Fibroblast of skin of back (primary cell): Measurements from ENCODE around the gene BMP7.
"Not testable (repeated sequence)": the region's sequence is repeated elsewhere in the genome, so short reads cannot be mapped to it uniquely, and the experiment has no call there.

Source experiments
- DNase-seq: peaks from one replicate; pipeline ENCODE4 v3.0.0-alpha.2; 2013

Gene BMP7

DNA sequence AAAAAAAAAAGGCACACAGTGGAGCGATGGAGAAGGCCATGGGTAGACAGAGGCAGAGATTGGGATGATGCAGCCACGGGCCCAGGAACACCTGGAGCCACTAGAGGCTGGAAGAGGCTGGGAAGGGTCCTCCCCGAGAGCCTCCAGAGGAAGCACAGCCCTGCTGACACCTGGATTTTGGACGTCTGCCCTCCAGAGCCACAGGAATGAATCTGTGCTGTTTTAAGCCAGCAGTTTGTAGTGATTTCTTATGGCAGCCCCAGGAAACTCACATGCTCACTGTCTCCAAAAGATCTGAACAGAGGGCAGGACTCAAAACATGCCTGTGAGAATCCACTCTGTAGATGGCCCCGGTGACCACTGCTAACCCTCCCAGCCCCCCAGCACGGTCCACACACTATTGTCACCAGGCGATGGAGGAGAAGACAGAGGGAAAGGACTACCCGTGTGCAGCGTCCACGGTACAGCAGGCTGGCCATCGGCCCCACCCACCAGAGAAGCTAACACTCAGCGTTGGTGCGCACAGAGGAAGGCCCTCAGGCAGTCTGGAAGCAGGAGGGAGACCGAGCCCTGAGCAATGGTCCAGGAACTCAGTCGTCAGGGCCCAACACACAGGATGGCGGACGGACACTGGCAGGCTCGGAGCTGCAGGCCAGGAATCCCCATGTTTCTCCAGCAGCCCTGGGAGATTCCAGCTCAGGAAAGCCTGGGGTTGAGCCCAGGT, 99.7 kb downstream of the BMP7 start:
- no peak for DNase-seq

DNA sequence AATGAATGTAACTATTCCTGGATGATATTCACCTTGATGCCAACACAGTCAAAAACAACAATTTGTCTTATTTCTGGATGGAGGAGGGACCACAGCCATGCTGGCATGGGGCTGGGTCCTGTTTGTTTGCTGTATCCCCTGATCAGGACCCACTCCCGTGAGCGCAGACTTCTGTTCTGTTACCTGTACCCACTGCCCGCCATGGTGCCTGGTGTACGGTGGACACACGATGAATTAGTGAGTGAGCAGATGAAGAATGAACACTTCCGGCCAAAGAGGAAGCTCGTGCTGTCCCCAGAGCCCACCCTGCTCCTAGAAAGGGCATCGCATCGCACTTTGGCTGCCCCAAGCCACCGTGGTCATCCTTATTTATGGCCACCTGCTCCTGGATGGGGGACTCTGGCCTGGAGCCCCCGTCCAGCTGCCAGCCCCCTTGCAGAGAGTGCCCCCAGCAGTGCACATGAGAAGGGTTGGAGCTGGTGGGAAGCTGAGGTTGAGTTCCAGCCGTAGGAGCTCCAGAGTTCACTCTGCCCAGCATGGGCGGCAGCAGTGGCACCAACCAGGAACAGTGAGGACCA, 100.9 kb downstream of the BMP7 start:
- no peak for DNase-seq

DNA sequence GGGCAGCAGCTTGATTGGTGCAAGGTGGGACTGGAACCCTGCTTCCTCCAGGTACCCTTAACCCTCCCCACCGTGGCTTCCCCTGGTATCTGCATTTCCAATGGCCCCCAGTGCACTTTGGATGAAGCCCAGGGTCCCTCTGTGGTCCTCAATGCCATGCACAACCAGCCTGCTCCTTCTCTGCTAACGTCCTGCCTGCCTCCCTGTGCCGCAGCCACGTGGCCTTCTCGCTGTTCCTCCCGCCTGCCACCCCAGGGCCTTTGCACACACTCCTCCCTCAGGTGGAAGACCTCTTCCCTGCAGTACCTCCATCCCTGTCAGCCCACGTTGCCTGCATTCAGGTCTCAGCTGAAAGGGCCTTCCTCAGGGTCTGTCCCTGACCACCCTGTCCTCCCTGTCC, 101.6 kb downstream of the BMP7 start:
- no peak for DNase-seq

DNA sequence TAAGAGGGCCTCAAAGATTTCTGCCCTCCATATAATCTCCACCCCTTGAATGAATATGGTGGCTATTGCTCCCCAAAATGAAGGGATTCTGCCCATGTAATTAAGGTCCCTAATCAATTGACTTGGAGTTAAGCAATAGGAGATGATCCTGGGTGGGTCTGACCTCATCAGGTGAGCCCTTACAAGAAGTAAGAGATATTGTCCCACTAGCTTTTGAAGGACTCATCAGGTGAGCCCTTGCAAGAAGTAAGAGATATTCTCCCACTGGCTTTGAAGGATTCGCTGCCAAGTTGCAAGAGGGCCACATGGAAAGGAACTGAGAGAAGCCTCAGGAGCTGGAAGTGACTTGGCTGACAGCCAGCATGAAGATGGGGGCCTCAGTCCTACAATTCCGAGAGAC, 103.4 kb downstream of the BMP7 start:
- no peak for DNase-seq

DNA sequence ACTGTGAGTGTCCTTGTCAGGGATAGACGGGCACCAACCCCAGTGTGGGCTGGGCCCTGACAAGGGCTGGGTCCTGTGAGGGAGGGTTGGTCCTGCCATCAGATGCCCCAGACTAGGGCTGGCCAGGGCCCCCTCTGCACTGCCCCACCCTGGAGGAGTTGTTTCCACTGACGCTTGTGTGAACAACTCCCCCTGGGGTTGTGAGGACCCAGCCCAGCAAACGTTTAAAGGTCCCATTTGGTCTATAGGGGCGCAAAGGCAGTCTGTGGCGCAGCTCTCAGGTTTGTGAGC, 104.1 kb downstream of the BMP7 start:
- DNase-seq, result no peak

DNA sequence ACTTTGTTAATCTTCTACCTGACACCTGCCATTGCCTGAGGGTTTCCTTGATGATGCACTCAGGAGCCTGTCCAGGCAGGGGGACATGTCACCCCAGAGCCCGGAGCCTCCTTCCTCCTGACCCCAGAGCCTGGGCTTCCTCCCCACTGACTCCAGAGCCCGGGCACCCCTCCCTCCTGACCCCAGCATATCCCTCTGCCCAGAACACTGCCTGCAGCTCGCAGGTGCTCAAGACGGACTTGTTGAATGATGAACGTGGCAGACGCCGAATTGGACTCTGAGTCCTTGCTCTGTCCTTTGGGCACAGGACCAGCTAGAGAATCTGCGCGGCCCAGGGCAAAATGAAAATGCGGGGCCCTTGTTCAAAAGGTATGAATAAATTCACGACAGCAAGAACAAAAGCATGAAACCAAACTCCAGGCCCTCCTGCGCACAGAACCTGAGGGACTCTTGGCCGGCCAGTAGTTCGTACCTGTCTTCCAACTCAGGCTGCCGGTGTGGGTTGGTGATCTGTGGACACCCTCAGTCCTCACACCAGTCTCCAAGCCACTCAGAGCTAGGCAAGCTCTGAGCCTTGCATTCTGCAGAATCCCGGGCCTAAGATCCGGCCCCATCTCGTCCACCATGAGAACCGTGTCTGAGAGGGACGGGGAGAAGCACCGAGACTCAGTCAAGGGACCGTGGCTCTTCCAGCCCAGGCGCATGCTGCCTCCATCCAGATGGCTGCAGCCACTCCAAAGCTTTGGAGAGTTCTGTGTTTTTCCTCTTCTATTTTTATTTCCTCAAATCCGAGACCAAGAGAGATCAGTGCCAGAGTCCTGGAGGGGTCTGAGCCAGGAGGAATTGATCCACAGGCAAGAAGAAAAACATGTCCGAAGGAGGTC, 104.7 kb downstream of the BMP7 start:
- DNase-seq, result no peak

DNA sequence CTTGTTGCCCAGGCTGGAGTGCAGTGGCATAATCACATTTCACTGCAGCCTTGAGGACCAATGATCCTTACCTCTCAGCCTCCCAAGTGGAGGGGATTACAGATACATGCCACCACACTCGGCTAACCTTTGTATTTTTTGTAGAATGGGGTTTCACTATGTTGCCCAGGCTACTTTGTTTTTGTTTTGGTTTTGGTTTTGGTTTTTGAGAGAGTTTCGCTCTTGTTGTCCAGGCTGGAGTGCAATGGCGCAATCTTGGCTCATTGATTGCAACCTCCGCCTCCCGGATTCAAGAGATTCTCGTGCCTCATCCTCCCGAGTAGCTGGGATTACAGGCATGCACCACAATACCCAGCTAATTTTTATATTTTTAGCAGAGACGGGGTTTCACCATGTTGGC, 105.5 kb downstream of the BMP7 start:
- no peak for DNase-seq

DNA sequence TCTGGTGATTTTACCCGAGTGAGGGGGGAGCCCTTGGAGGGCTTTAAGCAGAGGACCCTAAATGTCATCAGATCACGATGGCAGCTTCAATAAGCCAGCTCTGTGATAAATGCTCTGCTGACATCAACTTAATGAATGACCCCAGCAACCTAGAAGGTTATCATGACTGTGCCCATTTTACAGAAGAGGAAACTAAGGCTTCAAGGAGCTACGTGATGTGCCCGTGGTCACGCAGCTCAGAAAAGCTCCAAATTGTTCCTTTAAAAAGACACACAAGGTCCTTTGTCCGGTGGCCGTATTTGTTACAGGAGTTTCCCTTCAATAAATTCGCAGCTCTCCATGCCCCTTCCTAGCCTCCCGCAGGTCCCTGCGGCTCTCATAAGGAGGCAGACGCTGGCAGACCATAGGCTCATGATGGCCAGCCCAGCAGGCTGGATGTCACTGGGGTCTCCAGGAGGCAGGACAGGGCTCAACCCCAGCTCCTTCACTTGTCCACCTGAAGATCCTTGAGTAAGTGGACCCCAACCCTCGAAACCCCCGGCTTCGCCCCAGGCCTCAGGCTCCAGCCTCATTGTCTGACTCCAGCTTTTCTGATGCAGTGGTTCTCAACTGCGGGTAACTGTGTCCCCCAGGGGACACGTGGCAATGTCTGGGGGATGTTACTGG, 106.4 kb downstream of the BMP7 start:
- no peak for DNase-seq

DNA sequence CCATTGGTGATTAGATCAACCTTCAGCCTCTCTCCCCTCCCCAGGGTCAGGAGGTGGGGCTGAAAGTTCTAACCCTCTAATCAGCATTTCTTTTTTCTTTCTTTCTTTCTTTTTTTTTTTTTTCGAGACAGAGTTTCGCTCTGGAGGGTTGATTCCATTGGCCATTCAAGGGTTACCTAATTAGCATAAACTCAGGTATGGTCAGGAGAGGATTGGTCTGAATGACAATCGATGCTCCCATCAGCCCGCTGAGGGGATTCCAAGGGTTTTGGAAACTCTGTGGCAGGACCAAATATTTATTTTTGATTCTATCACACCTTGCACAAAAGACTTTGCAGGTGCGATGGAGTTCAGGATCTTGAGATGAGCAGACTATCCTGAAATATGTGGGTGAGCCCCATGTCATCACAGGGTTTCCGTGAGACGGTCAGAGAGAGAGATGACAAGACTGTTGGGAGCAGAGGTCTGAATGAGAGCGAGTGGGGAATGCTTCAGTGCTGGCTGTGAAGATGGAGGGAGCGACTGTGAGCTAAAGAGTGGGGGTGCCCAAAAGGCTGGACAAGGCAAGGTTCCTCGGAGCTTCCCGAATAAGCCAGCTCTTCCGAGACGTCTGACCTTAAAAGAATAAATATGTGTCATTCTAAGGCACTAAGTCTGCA, 107.1 kb downstream of the BMP7 start:
- DNase-seq, result no peak

DNA sequence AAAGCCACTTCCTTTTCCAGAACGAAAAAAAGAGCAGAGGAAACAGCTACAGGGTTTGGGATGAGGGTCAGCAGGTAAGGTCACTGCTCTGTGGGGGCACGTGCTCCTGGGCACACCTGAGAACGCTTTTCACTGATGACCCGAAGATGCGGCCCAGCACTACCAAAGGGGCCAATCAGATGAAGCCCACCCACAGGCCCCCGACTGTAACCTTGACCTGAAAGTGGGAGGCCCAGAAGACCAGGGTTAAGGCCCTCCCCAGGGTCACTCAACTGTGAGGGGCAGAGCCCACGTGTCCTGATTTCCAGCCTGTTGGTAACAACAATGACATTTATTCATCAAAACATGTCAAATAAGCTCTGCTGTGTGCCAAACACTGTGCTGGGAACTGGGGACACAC, 108.0 kb downstream of the BMP7 start:
- DNase-seq, result no peak

DNA sequence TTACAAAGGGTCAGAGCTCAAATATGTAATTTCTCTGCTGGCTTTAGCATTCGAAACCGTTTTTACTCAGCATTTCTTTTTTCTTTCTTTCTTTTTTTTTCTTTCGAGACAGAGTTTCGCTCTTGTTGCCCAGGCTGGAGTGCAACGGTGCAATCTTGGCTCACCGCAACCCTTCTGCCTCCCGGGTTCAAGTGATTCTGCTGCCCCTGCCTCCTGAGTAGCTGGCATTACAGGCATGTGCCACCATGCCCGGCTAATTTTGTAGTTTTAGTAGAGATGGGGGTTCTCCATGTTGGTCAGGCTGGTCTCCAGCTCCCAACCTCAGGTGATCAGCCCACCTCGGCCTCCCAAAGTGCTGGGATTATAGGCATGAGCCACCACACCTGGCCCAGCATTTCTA, 108.7 kb downstream of the BMP7 start:
- DNase-seq, result not testable (repeated sequence)

DNA sequence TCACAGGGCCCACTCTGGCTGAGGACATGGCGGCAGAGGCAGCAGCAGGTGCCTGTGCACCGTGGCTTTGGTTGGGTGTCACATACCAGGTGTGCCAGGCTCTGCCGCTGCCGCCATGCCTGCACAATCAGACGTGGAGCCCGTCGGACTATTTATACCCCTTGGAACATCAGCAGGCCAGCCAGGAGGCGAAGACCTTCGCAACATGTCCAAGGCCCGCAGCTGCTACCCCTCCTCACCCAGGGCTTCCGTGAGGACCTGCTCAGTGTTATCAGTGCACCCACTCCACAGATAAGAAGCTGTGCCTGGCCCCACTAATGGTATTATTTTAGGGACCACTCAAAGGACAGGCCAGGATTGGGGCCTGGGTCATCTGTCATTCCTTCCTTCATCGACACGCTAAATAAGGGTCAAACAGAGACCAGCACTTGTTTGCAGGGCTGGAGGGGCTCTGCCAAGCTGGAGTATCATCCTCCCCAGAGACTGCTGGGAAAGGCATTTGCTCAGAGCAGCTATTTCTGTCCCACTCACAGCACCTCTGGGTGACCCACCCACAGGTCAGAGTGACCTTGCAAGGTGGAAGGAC, 109.2 kb downstream of the BMP7 start:
- no peak for DNase-seq

DNA sequence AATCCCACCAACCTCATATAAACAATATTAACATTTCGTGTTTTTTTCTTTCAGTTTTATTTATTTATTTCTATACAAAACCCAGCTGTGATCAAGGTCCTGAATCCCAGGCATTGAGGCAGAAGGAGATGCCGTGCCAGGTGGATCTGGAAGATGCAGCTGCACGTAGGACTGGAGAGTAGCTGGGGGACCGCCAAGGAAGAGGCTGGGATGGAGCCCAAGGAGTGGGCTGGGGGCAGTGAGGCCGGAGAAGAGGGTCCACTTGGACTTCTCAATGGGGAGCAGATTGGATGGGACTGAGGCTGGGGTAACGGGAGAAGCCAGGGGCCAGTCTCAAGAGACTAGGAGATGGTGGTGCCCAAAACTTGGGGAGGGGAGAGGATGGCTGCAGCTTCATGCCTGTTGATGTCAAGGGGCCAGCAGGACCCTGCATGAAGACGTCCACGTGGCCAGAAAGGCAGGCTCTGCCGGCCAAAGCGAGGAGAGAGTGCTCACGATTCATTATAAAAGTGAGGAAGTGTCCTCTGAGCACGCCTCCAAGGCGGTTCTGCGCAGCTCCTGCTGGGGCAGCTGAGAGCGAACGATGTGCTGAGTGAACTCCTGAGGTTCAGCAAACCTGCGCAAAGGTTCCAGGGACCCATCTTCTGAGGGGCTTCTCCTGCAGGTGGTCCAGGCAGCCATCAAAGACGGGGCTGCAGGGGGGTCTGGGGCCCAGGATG, 110.3 kb downstream of the BMP7 start:
- DNase-seq, result no peak

DNA sequence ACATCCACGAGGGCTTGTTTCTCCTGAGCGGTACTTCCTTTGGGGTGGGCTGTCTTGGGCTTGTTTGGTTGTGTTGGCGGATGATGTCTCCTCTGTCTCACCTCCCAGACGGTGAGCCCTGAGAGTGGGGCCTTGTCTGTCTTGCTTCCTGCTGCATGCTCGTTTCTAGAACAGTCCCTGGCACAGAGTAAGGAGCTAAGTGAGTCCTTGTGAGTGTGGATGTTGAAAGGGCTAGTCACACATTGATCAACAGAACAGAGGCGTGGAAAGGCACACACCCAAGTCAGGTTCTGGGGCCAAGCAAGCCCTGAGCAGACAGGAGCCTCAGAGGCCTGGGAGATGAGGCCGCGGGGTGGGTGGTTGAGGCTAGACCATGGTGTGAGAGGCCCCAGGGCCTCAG, 111.0 kb downstream of the BMP7 start:
- DNase-seq, result no peak

DNA sequence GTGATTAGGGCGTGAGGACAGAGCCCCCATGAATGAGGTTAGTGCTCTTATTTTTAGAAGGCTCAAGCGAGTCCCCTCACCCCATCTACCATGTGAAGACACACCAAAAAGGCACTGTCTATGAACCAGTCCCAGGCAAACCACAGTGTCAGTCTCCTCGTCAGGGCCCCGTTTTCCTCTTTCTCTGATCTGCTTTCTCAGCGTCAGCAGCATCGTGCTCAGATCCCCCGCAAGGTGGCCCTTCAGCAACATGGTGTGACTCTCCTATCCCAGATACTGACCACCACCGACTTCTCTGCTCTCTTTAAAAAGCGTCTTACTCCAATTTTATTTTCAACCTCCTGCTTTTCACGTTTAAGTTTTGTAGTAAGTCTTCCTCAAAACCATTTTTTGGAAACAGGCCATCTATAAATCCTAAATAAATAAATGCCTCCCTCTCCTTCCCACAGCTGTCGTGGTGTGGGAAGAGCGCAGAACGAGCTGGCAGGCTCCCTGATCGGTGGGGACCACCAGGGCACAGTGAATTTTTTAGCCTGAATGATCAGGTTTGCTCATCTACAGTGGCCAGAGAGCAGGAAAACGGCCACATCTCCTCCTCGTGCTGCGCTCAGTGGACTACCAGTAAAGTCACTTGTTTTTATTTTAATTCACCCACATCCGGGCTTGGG, 113.1 kb downstream of the BMP7 start:
- no peak for DNase-seq

DNA sequence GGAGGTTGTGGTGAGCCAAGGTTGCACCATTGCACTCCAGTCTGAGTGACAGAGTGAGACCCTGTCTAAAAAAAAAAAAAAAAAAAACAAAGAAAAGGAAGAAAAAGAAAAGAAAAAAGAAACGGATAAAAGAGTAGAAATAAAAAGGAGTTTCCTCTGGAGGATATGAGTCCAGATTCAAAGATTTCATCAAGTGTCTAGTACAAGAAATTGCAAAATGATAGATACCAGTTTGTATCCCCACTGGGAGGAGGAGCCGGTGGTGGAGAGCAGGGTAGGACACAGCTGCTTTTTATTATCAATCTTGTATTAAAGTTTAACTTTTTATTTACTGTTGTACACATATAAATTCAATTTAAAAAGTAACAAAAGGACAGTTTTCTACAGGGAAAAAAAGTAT, 113.9 kb downstream of the BMP7 start:
- DNase-seq, result no peak

DNA sequence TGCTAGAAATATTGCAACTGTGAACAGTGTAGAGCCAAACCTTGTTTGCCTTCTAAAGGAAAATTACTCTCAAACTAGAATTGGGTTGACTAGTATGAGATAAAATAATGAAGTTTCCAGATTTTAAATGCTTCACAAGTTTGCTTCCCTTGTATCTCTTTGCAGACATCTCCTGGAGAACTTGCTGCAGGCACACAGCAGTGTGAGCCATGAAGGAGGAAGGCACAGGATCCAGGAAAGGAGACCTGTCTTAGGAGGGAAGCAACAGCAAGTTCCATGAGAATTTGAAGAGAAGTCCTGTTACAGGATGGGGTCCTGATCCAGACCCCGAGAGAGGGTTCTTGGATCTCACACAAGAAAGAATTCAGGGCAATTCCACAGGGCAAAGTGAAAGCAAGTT, 115.9 kb downstream of the BMP7 start:
- no peak for DNase-seq

DNA sequence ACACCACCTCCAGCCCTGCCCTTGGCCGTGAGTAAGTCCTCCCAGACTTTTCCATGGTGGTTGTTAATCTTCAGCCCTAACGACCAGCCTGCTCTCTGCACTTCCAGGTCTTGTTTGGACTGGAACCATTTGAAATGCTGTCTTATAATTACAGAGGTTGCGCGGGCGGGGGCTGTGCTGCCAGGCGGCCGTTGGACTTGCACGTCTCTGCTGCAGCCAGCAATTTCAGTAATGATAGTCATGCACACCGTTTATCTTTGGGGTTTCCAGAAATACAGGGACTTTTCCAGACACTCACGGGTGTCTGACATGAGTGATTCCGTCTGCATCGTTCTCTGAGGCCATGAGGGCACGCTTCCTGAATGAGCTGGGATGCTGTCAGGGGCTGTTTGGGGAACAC, 118.2 kb downstream of the BMP7 start:
- DNase-seq, result no peak

DNA sequence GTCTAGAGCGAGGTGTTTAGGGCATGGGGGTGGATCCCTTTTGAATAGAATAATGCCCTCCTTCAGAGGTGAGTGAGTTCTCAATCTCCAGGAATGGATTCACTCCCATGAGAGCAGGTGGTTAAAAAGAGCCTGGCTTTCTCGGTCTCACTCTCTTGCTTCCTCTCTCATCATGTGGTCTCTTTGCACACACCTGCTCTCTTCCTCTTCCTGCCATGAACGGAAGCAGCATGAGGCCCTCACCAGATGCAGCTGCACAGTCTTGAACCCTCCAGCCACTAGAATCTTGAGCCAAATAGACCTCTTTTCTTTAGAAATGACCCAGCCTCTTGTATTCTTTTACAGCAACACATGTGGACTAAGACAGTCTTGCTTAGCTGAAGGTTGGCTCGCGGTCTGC, 119.3 kb downstream of the BMP7 start:
- DNase-seq, result no peak

DNA sequence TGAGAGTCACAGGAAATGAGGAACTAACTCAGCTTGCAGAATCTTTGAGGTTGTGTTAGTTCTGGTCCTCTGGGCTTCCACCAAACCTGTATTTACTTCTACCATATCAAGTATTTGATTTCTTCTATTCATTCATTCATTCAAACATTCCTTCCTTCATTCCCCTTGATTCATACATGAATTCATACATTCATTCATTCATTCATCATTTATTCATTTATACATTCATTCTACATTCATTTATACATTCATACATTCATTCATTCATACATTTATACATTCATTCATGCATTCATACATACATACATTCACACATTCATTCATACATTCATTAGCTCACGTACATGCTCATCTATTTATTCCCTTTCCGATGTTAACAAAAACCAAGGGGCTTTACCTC, 120.3 kb downstream of the BMP7 start:
- no peak for DNase-seq

DNA sequence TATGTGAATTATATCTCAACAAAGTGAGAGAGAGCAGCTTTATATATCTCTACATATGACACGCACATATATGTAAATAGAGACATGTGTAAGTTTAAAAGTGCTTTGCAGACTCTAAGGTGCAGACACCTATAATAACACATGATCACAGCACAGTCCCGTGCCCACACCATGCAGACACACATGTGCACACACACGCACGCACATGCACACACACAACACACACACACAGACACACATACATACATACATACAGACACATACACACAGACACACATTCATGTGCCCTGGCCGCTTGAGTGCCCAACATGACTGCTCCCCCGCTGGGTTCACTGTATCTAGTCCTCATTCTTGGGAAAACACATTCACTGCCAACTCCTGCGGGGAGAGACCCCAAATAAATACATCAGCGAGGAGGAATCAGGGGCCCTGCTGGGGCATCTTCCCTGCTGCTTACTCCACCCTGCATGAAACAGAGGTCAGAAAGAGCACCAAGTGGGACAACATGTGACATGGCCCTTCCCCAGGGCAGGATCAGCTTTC, 121.3 kb downstream of the BMP7 start:
- no peak for DNase-seq
